ENCODE measurements around the gene KLHL17.

Gene KLHL17

DNA sequence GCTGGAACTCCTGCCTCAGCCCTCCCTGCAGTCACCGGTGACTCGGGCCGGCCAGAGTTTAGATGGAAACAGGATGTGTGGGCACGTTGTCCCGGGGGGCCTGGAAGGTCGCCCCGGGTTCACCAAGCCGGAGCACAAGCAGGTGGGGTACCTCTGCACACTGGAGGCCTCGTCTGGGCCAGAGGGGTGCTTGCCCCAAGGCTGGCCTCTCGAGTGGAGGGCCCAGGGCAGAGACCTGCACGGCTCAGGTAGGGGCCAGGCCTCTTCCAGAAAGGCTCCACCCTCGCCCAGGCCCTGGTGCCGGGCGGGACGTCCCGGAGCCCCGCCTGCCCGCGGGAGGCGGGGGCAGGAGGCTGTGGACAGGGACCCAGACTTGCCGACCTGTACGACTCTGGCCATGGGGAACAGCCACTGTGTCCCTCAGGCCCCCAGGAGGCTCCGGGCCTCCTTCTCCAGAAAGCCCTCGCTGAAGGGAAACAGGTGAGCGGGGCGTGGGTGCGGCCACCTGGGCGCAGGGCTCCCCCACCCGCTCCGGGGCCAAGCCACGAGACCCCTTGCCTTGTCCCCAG, 5.8 kb downstream of the KLHL17 start, which contains the start of gene PLEKHN1:
PLEKHN1 (plus strand) TSS at position 348 of the 569 bp plus-strand sequence; CDS start at position 398, 50 bp downstream.
- peak; percentile 75 for DNase-seq (ENCODE audit: low spot score)
- TF ChIP-seq, protein P1, sequence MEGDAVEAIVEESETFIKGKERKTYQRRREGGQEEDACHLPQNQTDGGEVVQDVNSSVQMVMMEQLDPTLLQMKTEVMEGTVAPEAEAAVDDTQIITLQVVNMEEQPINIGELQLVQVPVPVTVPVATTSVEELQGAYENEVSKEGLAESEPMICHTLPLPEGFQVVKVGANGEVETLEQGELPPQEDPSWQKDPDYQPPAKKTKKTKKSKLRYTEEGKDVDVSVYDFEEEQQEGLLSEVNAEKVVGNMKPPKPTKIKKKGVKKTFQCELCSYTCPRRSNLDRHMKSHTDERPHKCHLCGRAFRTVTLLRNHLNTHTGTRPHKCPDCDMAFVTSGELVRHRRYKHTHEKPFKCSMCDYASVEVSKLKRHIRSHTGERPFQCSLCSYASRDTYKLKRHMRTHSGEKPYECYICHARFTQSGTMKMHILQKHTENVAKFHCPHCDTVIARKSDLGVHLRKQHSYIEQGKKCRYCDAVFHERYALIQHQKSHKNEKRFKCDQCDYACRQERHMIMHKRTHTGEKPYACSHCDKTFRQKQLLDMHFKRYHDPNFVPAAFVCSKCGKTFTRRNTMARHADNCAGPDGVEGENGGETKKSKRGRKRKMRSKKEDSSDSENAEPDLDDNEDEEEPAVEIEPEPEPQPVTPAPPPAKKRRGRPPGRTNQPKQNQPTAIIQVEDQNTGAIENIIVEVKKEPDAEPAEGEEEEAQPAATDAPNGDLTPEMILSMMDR (conservative IDR thresholded peaks at IDR 0.05; ENCODE audit: low read depth): no peak
- ChIA-PET CTCF (interaction anchor here (0.6 to 1.1 kb wide), 2 partner anchors 17 to 18 kb away, joined by 3 read pairs; no protein-coding TSS in a partner anchor), POLR2A (ENCODE audit: low non-redundant PET) (interaction anchor here (1.1 to 1.6 kb wide), 2 partner anchors 10 to 15 kb away, joined by 5 to 6 read pairs; no protein-coding TSS in a partner anchor)
- H3K27ac ChIP-seq: peak within 1 kb of the TSS; percentile 94

DNA sequence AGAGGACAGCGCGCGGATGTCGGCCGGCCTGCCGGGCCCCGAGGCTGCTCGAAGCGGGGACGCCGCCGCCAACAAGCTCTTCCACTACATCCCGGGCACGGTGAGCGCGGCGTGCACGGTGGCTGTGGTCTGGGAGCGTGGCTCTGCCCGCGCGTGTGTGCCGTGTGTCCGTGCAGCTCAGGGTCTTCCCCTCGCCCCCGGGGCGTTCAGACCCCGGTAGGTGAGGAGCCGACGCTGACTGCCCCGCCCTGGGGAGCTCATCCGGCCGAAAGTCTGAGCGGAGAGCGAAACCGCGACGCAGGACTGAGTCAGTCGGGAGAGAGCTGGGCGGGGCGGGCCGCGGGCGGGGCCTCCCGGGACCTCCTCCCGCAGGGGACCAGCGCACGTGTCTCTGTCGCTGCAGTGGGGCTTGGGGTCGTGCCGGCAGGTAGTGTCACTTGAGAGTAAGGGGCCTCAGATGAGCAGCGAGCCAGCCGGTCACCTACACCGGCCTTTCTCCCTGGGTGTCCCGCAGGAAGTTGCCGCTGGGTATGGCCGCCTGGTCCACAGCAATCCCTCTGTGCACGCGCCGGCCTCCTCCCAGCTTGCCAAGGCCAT, 6.4 kb downstream of the KLHL17 start:
- TF ChIP-seq, protein P1 (conservative IDR thresholded peaks at IDR 0.05; ENCODE audit: low read depth): no peak
- ChIA-PET CTCF (interaction anchor here (0.6 to 1.3 kb wide), 3 partner anchors 17 to 97 kb away, joined by 3 read pairs; no protein-coding TSS in a partner anchor), POLR2A (ENCODE audit: low non-redundant PET) (interaction anchor here (0.6 to 1.6 kb wide), 4 partner anchors 10 to 276 kb away, joined by 3 to 6 read pairs (median 4); no protein-coding TSS in a partner anchor)
- H3K27ac ChIP-seq: peak overlapping the region; percentile 94
- peak; percentile 86 for DNase-seq (ENCODE audit: low spot score)

GRCh38 chr1:967466-968343, 7.3 kb downstream of the KLHL17 start:
- TF ChIP-seq, protein P1 (conservative IDR thresholded peaks at IDR 0.05; ENCODE audit: low read depth): no peak
- H3K27ac ChIP-seq: peak overlapping the region; percentile 94
- CTCF ChIA-PET: interaction anchor here (0.8 to 1.3 kb wide), 4 partner anchors 16 to 96 kb away, joined by 3 to 4 read pairs (median 3); no protein-coding TSS in a partner anchor
- DNase-seq (ENCODE audit: low spot score): no peak
- POLR2A ChIA-PET (ENCODE audit: low non-redundant PET): interaction anchor here (1.1 to 1.6 kb wide), 2 partner anchors 9 to 13 kb away, joined by 5 to 6 read pairs; no protein-coding TSS in a partner anchor

GRCh38 chr1:969260-969855, 9.0 kb downstream of the KLHL17 start:
- TF ChIP-seq, protein P1 (conservative IDR thresholded peaks at IDR 0.05; ENCODE audit: low read depth): no peak

DNA sequence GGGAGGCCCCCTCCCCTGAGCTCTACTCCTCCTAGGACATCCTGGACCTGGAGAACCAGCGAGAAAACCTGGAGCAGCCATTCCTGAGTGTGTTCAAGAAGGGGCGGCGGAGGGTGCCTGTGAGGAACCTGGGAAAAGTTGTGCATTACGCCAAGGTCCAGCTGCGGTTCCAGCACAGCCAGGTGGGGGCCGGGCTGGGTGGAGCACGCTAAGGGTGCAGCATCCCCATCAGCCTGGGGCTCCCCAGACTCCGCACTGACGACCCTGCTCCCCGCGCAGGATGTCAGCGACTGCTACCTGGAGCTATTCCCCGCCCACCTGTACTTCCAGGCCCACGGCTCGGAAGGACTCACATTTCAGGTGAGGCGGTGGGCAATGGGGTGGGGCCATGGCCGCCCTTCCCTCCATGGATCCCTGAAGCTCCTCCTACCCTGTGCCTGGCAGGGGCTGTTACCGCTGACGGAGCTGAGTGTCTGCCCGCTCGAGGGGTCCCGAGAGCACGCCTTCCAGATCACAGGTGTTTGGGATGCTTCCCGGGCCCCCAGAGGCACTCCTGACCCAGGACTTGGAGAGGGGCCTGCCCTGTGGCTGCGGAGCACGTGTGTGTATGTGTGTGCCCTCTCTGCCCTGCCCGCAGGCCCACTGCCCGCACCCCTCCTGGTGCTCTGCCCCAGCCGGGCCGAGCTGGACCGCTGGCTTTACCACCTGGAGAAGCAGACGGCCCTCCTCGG, 10.0 kb downstream of the KLHL17 start:
- ChIA-PET CTCF (no interaction called here), POLR2A (ENCODE audit: low non-redundant PET) (no interaction called here)
- no peak for DNase-seq (ENCODE audit: low spot score)
- no peak overlapping the region for H3K27ac ChIP-seq
- TF ChIP-seq, protein P1 (conservative IDR thresholded peaks at IDR 0.05; ENCODE audit: low read depth): no peak

More at GRCh38 chr1:969260-969855, 9.0 kb downstream of the KLHL17 start:
- ChIA-PET CTCF (no interaction called here), POLR2A (ENCODE audit: low non-redundant PET) (no interaction called here)
- no peak overlapping the region for H3K27ac ChIP-seq
- DNase-seq (ENCODE audit: low spot score): no peak

All from RWPE1 (cell line).